HG03097 (cell line): ENCODE measurements around the gene CSRP1.
"Not testable (repeated sequence)": the region's sequence is repeated elsewhere in the genome, so short reads cannot be mapped to it uniquely, and the experiment has no call there.

Experiments used
- ATAC-seq: cut with Tn5 transposase; IDR thresholded peaks from one replicate; pipeline ENCODE4 v1.9.1; 2021; ENCODE audit not compliant: unreplicated experiment, low FRiP score

CSRP1 gene

DNA sequence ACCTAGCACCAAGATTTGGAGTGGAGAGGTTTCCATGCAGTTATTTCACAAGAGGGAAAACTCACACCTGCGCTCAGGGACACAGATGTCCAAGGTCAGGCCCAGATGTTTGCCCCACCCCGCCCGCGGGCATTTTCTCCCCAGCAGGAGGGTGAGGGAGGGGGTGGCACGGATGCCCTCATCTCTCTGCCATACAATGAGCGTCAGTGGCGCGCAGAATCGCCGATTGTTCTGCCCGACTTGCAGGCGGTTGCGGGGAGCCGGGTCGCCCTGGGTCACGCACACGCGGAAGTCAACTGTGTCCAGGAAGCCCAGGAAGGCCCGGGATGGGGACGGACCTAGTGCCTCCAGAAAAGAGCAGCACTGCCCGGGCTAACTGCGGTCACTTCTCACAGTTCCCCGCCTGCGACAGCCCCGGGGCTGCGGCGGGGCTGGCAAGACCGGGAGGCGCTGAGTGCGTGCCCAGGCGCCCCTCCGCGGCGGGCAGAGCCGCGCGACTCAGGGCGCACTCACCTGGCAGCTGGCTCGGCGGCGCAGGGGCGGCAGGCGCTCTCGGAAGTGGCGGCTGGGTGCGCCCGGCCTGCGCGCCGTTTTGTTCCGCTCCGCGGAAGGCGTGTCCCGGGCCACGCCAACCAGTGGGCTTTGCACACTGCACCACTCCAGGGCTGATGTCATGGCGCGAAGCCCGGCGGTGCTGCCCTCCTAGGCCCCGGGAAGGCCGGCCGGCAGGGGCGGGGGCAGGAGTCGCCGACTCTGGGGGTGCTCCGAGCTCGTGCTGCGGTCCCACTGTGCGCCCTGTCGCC lies at the start of gene CSRP1:
Gene CSRP1, minus strand, starts transcription at position 567 of the 803 bp plus-strand sequence. CDS start 10,820 bp downstream, outside the sequence.
- peak; percentile 81 for ATAC-seq

DNA sequence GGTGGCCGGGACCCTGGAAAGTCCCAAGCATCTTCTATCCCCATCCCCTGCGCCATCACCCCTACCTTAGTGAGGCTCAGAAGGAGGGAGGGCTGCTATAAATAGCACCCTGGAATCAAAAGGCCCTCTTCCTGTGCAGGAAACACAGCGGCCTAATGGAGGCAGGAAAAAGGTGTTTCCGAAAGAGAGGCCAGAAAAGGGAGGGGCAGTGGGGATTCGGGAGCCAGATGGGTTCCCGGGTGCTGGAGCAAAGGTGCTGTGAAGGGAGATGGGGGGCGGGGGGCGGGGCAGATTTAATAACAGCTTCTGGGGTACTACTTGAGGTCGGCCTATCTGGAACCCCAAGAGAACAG lies 48.6 kb upstream of the CSRP1 start:
- no peak for ATAC-seq

DNA sequence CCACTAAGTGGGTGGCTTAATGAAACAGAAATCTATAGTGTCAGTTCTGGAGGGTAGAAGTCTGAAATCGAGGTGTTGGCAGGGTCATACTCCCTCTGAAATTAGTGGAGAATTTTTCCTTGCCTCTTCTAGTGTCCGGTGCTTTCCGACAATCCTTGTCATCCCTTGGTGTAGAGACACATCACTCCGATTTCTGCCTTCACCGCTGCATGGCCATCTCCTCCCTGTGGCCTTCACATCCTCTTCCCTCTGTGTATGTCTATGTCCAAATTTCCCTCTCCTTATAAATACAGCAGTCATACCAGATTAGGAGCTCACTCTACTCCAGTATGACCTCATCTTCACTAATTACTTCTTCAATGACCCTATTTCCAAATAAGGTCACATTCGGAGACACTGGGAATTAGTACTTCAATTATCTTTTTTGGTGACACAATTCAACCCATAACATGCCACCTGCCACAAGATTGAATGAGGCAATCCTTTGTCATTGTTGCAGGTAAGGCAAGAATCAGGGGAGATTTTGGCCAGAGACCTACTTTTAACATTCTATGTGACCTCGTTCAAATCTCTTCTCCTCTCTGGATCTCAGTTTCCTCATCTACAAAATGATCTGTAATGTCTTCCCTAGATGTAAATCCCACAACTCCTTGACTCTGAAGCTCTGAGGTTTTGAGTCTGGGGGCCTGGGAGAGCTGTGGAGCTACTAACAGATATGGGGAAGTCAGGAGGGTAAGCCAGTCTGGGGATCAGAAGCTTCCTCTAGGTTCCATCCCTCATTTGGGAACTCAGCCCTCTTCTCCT lies 48.1 kb upstream of the CSRP1 start:
- ATAC-seq: no peak

DNA sequence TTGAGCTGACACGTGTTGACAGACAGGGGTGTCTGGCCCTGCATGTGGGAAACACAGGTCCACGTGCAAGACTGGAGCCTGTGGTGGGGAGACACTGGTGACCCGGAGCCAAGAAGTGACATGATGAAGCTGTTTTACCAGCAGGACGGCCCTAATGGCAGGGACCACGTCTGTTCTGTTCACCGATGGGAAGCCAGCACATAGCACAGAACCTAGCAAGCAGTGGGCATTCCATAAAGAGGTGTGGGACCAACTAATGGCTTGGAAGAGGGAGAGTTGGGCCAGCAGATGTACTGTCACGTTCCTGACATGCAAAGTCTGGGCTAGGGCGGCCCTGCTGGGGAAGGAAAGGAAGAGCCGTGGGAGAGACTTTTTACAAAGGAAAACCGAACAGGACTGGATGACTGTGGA lies 47.3 kb upstream of the CSRP1 start:
- ATAC-seq: no peak

DNA sequence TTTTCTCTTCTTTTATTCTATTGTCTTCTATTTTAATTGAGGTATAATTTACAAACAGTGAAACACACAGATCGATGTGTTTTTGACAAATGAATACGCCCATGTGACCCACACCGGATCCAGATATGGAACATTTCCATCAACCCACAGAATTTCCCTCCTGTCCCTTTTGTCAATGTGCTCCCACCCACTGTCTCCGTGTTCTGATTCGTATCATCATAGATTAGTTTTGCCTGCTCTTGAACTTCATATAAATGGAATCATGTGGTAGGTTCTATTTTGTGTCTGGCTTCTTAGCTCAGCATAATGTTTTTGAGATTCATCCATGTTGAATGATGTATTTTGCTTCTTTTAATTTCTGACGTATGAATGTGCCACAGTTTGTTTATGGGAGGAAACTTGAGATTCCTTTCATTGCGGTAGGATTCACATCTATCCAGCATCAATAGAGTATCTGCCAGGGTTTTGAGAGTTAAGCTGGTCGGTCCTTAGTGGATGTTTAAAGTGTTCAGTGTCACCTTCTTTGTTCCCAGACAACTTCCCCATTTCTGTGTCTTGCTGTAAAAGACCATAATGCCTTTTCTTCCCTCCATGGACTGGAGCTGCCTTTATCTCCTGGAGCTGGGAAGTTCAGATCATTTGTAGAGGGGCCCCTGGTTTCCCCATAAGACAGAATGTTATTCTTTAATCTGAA lies 46.7 kb upstream of the CSRP1 start:
- no peak for ATAC-seq

DNA sequence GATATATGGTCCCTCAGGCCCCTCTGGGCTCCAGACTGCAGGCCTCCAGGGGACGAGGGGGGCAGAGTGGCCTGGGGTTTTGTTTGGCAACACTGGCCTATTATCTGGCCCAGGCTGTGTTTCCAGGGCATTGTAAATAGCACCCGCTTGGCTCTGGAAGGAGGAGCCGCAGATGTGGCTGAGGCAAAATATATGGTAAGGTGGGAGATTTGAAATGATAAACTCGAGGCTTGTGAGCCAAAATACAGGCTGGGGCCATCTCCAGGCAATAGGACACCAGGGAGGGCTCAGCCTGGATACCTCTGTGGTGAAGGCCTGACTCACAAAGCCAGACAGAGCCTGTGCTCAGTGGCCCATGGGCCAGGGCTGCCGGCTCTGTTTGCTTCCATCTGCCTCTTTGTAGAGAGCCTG lies 46.0 kb upstream of the CSRP1 start:
- ATAC-seq: no peak

DNA sequence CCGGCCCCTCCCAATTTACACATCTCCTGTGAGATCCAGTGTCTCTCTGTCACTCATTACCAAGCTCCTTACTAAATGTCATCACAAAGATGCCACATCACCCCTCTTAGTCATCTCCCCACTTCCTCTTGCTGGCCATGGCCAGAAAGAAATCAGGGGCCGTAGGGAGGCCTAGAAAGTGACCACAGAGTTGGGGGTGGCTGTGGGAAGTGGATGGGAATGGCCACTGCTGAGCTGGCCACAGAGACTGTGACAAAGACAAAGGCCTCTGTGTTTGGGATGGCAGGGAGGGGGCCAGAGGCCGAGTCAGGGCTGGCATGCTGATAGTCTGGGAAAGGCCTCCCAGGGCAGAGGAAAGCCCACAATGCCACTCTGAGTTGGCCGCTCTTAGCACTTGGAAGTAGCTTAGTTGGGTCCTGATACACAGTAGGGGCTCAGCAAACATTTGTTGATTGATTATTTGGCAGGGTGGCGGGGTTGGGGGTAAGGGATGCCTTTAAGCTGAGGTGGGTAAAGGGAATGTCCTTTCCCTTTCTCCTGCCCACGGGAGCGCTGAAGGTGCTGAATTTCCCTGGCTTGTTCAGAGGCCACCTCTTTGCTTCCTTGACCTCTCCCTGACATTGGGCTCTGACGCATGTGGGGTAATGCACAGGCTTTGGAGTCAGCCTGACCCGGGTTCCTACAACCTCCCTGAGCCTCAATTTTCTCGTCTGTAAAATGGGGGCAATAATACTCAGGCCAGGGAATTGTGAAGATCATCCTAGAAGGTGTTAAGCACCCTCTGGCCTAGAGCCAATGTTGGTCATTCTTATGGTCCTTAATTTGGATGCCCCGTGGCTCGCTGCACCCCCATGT lies 45.2 kb upstream of the CSRP1 start:
- ATAC-seq: no peak

DNA sequence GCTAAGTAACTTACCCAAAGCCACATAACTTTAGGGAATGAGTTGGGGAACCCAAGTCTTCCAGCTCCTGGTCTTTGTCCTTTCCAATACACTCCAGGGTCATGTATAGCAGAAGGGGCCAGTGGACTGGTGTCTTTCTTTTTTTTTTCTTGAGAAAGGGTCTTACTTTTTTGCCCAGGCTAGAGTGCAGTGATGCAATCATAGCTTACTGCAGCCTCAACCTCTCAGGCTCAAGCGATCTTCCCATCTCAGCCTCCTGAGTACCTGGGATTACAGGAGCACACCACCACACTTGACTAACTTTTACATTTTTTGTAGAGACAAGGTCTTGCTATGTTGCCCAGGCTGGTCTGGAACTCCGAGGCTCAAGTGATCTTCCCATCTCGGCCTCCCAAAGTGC lies 44.2 kb upstream of the CSRP1 start:
- no peak for ATAC-seq

DNA sequence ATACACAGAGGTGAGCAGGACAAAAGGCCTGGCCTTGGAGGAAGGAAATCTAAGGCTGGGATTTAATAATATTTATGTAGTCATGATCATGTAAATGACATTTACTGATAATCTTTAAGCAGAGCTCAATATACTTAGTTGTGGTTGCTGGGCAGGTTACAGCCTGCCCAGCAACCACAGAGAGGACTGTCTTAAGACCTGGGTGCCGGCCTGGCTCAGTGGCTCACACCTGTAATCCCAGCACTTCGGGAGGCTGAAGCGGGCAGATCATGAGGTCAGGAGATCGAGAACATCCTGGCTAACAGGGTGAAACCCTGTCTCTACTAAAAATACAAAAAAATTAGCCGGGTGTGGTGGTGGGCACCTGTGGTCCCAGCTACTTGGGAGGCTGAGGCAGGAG lies 42.6 kb upstream of the CSRP1 start:
- not testable (repeated sequence) for ATAC-seq

DNA sequence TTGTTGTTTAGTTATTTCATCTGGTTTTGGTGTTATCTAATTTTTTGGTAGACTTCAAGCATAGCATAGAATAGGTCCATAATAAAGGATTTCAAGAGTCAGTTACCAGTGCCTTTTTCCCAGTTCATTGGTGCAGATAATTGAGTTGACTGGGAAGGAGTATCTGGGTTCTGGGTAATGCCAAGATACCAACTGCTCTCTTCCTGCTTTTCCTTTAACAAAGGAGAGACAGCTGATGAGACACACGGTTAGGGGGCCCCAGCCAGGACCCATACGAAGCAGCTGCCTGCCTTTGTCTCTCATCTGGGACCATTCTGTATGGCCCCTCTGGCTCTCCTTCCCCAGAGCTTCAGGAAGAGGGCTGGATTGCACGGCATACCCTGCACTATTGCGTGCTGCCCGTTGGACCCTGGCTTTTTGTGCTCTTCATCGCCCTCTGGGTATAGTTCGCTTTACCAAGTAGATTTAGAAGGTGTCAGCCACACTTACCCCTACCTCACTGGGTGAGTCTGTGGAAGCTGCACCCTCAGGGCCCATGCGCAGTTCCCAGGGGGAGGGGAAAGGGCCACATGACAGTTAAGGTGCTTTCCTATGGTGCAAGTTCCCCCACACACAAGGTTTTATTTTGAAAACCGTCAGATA lies 39.0 kb upstream of the CSRP1 start:
- ATAC-seq: no peak

DNA sequence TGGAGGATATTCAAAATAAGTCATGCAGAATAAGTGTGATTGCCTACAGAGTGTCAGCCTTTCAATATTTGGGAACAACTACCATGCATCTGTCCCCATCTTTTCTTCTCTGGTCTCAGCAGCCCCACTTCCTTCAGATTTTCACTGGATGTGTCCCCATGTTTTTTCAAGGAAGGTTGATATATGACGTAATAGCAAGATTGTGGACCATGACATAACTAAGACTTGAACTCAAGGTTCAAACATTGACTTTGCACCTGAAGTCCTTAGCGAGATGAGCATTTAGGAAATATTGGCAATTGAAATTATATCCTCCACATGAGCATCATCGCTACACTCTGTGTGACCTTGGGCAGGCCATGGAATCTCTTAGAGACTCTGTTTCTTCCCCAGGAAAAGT lies 37.8 kb upstream of the CSRP1 start:
- ATAC-seq: no peak

DNA sequence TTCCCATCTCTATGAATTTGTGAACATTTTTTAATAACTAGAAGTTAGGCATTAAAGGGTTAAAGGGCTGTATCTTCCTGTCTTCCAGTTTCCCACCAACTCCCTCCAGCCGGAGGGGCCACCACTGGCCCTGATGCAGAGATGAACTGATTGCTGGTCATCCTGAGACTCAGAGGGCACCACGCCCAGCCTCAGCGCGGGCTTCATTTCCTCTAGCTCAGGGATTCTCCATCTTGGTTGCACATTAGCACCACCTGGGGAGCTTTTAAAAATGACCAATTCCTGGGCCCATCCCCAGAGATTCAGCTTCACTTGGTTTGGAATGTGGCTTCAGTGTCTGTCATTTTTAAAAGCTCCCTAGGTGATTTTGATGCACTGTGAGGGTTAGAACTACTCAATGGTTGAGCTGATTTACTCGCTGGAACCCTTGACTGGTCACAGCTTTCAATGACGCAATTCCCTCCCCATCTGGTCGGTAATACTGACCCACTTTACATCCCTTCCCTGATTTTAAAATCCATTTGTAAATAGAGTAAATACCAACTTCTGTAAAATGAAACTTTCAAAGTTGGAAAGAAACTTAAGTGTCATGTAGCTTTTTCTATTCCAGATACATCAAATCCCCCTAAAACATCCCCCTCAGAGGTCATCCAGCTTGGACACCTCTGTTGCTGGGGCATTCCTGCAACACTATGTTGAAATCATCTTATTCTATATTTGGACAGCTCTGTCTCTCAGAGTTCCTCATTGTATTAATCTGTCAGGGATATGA lies 37.1 kb upstream of the CSRP1 start:
- ATAC-seq: no peak

DNA sequence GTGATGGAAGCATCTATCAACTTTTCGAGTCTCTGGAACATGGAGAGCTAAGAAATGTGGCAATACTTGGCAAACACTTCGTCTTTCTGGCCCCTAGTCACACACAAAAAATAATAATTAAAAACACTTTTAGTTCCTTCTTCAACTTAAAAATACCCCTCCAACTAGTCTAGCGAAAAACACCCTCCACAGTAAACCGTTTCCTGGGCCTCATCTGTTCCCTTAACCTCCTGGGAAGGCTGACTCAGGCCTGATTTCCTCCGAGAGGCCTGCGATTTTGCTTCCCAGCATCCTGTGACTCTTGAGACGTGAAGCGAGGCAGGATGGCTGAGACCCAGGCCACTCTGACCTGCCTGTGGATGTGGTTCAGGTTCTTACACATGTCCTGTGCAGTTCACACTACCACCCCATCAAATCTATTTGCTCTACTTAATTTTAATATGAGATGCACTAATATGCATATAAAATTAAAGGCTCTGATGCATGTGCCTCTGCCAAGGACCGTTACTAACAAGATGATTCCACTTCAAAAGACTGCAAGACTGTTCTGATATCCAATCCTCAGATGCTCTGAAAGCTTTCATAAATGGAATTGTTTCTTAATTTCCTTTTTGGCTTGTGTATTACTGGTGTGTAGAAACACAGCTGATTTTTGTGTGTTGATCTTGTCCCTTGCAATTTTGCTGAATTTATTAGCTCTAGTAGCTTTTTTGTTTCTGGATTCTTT lies 35.5 kb upstream of the CSRP1 start:
- ATAC-seq: no peak

DNA sequence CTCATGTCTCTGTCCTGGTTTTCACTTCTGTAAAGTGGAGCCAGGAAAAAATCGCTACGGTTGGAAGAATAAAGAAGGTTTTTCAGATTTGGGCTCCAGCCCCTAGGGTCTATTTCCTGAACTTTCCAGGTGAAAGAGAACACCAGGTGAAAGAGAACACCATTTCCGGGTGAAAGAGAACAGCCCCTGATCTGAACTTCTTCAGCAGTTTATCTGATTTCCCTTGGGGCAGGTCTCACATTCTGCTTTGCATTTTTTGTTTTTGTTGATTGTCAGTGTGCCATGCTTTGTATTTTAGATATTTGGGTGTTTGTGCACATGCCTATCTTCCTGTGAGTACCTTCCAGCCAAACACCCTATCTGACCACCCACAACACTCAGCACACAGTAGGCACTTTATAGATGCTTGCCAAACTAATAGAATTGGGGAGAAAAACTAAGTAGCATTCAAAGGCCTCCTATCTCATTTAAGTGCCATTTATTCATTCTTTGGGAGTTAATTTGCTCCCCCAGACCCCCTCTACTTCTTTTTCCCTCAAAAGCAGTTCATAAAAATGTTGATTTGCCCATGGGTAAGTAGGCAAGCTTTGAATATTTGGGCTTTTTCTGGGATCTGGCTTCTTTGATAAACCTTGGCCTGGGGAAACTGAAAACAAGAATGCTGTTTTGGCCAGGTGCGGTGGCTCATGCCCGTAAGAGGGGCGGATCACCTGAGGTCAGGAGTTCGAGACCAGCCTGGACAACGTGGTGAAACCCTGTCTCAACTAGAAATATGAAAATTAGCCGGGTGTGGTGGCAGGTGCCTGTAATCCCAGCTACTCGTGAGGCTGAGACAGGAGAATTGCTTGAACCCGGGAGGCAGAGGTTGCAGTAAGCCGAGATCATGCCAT lies 34.2 kb upstream of the CSRP1 start:
- ATAC-seq: no peak

DNA sequence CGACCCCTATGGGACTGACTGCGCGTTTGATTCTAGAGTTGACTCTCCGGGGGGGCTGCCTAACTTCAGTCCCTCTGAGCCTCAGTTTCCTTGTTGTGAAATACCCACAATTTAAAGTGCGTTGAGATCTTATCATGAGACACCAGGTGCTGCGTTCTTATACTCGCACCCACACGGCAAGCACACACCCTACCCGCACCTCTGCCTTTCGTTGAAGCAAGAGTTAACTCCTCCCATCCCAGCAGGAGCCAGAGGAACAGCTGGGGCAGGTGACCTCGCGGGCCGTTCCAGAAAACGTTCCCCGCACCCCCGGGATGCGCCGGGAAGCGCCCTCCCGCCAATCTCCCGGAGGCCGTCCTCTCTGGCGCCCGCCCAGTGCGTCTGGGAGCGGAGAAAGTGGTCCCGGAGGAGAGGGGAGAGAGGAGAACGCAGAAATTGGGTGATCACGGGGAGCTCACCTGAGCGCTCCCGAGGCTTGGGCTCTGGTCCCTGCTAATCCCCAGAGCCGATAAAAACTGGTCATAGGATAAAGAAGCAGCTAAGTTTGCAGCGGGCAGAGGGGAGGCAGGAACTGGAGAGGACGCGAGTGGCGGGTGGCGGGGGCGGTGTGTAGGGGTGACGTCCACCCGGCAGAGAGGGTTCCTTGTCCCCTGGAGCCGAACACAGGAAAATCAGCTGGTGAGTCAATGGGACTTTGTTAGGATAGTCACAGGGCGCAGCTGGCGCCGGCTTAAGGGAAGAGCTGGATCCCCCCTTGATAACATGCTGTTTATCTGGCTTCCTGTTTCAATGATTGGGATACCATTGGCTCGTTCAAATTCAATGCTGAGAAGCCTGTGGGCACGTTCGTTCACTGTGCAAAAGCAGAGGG lies 32.9 kb upstream of the CSRP1 start:
- ATAC-seq: no peak

DNA sequence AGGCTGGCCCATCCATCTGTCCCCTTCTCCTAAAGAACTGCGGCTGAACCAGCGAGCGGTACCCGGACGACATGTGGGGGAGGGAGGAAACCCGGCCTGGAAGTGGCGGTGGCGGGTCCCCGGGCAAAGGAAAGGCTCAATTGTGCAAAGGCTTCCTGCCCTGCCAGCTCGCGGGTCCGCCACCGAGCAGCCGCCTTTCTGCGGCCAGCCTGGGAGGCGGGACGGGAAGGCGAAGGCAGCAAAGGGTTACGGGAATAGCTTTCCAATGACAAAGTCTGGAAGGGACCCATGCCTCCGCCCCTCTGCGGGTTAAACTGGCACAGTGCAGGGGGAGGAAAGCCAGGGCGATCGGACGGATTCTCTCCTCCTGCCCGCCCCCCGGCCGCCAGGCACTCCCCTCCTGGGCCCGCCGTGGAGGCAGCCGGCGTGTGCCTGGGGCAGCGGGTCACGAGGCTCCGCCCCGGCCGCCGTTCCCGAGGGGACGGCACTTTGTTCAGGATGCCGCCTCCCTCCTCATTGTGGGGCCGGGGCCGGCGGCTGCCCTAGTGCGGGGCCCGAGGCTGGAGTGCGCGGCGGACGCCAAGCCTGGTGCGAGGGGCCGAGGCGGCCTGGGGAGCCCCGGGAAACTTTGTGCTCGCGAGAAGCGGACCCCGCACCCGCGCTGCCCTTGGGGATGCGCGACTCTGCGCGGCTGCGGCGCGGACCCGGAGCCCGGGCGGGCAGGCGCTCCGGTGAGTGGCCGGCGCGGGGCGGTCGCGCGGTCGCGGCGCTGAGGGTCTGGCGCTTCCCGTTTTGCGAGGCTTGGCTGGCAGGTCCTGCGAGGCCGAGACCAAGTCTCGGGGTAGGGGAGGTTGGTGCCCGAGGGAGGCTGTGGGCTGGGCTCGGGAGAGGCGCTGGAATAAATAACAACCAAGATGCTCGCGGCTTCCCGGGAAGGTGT lies 32.0 kb upstream of the CSRP1 start, which contains the start of gene NAV1:
Gene NAV1, plus strand, starts transcription at position 516 of the 940 bp plus-strand sequence. CDS start 83,758 bp downstream, outside the sequence.
- no peak for ATAC-seq
